DMS 273 (cell line): ENCODE measurements around the gene WHRN.

Experiments
- DNase-seq: peaks from one replicate; lab custom pipeline; 2025; ENCODE audit not compliant: unreplicated experiment; lab: John Stamatoyannopoulos, UW

The WHRN gene

DNA sequence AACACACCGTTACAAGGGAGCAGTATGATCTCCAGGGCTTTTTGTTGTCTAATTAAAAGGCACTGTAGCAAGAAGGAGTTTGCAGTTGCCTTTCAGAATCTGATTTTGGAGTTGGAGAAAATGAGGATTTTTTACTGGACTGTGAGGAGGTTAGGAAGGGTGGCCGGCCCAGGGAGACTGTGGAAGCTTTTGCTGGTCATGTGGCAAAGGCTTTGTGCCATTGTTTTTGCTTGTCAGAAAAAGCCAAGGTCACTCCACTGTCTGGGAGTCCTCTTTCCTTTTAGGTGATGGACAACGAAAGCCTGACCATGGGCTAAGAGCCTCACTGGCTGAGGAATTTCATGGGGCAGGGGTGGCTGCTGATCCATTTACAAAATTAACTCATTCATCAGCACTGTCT lies 10.3 kb upstream of the WHRN start:
- no peak for DNase-seq

DNA sequence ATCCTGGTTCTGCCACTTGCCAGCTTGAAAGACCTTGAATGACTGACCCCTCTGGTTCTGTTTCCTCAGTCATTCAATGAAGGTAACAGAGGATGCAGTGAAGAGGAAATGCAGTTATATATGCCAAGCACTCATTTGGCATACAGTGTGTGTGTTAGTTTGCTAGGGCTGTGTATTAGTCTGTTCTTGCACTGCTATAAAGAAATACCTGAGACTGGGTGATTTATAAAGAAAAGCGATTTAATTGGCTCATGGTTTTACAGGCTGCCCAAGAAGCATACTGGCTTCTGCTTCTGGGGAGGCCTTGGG lies 8.6 kb upstream of the WHRN start:
- DNase-seq = no peak

DNA sequence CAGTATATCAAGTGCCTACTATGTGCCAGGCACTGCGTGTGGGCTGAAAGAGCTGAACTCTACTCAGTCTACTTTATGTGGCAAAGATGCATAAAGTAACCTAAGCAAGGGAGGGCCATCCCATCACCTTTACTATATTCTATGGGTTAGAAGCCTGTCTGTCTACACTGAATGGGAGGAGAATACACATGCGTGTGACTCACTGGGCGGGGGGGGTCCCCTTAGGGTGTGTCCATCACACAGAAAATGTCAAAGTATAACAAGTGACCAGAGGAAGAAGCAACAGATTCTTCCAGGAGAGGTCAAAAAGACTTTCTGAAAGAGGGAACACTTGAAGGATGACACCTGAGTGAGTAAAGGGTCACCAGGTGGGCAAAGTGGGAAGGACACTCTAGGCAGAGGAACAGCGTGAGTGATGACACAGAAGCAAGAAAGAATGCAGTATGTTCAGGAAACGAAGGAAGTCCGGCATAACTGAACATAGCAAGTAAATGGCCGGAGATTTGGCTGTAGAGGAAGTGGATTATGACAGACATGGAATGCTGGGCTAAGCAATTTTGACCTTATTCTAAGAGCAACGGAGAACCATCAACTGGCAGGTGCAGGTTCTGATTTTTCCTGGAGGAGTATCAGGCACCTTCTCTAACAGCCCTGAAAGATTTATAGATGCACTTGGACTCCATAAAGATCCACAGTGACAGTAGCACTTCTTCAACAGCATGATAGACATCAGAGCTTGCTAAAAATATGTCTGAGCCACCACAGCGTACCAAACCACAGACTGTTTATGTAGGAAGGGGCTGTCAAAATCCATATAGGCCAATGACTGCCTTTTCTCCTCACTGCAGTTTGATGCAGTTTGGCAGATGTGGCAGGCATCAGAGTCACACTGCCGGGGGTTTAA lies 8.0 kb upstream of the WHRN start:
- DNase-seq = no peak

- DNase-seq = no peak
Measured at GRCh38 chr9:114511978-114512874, 7.0 kb upstream of the WHRN start.

DNA sequence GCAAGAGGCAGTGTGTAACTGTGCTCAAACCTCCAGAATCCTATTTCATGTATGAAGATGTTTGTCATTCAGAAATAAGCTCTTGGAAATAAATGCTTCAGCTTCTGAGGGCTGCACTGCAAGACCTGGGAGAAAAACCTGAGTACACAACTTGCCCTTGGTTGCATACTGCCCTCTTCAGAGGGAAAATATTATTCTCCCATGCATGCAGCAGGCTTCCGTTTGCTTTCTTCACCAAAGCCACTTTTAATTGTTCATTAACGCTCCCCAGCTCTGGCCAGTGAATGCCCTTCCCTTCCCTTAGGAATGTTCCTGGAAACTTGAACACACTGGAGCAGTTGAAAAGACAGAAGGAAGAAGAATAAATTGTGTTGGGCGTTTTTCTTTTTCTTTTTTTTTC lies 2.5 kb upstream of the WHRN start:
- peak; percentile 63 for DNase-seq

- no peak for DNase-seq
Measured at GRCh38 chr9:114506082-114506390, 763 bp upstream of the WHRN start.

DNA sequence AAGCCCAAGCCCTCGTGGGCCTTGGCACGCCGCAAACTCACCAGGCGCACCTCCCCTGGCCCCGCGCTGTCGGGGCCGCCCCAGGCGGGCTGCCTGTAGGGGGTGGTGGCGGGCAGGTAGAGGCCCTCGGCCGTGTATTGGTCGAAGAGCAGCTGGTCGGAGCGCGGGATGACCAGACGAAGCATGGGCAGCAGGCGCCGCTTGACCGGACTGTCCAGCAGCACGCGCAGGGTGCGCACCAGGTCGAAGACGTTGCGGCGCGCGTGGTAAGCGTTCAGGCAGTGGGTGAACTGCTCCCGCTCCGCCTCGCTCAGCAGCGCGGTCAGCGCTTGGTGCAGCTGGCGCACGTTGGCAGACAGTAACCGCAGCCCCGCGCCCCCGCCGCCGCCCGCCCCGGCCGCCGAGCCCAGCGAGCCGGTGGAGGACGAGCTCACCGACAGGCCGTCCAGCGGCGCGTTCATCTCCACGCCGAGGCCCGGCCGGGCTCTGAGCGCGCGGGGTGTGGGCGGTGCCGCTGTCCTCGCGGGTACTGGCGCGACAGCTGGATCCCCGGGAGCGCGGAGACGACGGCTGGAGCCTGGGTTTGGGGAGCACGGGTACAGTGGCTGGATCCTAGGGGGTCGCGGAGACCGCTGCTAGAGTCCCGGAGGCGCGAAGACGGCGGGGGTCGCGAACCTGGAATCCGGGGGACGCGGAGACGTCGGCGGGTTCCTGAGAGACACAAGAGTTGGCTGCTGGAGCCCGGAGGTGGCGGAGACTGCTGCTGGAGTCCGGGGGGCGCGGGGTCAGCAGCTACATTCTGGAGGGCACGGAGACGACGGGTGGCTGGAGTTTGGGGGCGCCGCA lies 709 bp downstream of the WHRN start:
- DNase-seq = peak; percentile 82

GRCh38 chr9:114503522-114504340 lies 1.5 kb downstream of the WHRN start:
- DNase-seq = peak; percentile 37

DNA sequence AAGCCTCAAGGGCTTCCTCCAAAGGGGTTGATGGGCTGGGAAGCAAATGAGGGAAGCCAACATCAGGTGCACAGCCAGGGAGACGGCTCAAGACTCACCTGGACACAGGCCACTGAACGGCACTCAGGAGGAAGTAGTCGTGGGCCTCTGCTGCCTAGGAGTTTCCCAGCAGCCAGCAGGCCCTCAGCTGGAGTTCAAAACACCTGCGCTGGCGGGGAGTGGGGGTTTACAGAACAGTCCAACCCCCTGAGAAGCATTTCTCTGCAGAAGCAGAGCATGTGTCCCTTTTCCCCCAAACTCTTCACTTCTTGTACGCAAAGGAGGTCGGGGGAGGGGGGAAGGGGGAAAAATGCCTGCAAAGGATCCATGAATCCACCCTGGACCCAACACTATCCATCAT lies 2.3 kb downstream of the WHRN start:
- peak; percentile 37 for DNase-seq

DNA sequence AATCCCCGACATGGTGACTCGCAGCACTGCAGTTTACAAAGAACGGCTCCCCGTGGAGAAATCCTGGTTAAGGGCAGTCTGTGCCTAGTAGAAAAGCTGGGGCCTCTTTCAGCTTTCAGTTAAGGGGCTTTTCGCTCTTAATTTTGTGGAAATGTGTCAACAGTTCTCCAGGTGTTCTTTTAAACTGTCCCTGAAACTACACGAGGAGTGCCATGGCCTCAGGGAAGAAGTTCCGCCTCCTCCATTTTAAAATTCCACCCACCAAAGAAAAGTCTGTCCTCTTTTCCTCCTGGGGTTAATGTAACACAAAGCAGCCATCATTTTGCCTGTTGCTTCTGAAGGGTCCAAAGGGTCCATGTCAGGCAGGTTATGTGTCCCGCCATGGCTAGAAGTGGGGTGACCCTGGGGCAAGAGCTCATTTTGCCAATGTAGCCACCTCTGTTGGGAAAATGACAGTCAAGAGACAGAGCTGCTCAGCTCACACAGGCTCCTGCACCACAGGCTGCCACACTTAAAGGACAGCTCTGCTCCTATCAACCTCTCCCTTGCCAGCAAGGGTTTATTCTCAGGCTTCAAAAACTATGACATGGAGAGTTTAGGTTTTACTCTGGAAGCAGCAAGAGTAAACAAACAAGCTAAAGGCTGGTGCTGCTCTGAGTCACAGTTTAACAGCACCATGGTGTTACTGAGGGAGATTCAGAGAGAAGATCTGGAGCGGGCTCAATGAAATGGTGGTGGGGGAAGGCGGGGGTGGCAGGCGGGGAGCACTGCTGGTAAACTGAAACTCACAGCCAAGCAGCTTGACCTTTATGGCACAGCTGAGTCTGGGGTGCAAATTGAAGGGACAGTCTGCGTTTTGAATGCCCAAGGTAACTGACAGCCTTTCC lies 3.2 kb downstream of the WHRN start:
- peak; percentile 70 for DNase-seq

DNA sequence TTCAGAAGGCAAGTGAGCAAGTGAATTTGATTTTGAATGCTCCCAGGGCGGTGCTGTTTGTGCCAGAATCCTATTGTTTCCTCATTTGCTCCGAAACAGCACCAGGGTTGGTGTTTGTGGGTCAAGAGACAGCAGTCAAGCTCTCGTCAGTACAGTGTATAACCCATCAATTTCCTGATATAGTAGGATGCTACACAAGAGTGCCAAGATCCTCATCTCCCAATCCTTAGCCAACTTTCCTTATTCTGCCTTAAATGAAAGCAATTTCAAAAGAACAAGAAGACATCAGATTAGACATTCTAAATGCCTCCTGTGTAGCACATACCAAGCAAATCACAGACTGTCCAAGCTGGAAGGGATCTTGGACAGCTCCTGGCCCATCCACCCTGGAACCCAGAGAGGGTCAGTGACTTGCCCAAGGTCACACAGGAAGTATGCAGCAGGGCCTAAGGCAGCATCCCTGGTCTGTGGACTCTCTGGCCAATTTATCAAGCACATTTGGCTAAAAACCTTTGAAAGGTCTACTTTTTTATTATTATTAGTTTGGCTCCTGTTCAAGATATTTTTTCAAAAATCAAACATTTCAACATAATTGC lies 4.5 kb downstream of the WHRN start:
- no peak for DNase-seq

- no peak for DNase-seq
Measured at GRCh38 chr9:114499941-114500696, 5.2 kb downstream of the WHRN start.

DNA sequence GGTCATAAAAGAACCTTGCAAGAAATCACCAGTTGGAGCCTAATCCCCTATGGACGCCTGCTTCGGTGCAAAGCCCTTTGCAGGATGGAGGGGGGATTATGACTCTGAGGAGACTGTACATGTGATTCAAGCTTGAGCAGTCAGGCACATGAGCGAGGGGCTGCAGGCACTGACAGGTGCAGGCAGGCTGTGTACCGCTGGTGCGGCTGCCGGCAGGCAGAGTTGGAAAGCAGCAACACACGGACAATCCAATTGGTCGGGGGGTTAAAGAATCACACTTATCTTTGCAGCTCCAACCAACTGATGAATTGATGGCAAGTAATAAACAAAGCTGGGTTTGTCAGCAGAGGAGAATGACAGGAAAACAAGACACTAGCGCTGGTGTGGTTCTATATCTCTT lies 5.7 kb downstream of the WHRN start:
- DNase-seq = peak; percentile 16

GRCh38 chr9:114497727-114498382 lies 7.4 kb downstream of the WHRN start:
- DNase-seq = no peak

DNA sequence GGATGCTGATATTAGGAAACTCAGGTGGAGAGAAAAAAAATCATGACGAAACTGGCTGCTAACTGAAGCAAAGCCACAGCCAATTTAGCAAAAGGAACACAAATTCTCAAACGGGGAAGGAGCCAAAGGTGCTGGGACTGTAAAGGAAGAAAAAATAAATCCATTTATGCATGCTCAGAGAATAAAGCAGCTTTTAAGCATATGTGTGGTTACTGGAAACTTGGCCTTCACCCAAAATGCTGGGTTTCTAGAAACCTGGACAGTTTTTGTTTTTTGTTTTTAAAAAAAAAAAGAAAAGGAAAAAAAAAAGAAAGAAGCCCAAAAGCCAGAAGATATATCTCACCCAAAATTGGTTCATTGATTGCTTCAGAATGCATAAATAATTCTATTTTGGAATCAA lies 8.0 kb downstream of the WHRN start:
- DNase-seq = no peak

- no peak for DNase-seq
Measured at GRCh38 chr9:114496011-114496410, 9.3 kb downstream of the WHRN start.

DNA sequence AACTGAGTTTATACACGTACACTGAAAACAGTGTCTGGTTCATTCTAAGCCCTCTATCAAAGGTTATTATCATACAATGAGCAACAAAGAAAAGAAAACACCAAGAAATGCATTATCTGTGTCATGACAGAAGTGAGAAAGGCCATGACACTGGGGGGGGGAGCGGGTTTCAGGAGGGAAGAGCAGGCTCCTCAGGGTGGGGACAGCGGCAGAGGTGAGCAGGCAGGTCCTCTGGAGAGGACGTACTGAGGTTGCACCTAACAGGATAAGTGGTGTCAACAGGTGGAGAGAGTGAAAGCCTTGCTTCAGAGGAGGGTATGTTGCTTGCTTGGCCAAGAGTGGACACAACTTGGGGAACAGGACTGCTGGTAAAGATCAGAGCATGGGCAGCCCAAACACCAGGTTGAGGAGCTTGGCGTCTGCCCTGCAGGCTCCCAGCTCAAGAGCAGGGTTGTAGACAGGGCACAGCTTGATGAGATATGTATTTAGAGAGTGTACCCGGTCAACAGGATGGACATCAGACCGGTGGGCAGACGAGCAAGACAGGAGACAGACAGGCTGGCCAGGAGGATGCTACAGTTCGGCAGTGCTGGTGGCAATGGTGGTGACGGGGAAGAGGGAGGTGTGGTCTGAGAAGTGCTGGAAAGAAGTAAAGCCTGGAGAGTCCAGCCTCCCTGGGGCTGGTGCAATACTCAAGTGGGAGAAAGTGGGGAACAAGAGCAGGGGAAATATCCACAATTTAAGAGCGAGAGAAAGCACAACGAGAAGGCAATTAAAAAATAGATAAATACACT lies 10.3 kb downstream of the WHRN start:
- DNase-seq = no peak
